SU-DHL-6 (cell line): Measurements from ENCODE around the gene EIF2AK2.

Experiments
- EZH2phosphoT487 ChIP-seq: fragments of 200-600 bp; sonication (generic), shearing (Covaris generic); conservative IDR thresholded peaks from 2 replicates; pipeline ENCODE4 v1.6.1; 2018; ENCODE audit warnings: mild to moderate bottlenecking, antibody characterized with exemption, low read length, moderate library complexity, mixed read lengths
- TF ChIP-seq, protein P1 (sequence below): fragments of 200-600 bp; sonication (generic); IDR thresholded peaks from one replicate; pipeline ENCODE4 v1.5.1; 2017; ENCODE audit warnings: antibody characterized with exemption, mild to moderate bottlenecking, low read length, moderate library complexity; ENCODE audit not compliant: insufficient read depth, poor library complexity, severe bottlenecking

DNA sequence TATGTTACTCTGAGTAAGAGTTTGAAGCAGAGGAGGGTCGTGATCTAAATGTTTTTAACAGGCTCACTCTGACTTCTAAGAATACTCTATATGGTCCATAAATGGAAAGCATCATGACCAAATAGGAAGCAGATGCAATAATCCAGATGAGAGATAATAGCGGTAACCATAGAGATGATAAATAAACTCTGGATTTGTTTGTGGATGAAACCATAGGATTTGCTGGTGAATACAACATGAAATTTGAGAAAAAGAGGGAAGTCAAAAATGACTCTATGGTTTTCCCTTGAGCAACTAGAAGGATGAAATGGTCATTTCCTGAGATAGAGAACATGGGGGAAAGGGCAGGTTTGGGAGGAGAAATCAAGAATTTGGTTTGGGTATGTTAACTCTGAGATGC lies 76.5 kb downstream of the EIF2AK2 start:
- TF ChIP-seq, protein P1, sequence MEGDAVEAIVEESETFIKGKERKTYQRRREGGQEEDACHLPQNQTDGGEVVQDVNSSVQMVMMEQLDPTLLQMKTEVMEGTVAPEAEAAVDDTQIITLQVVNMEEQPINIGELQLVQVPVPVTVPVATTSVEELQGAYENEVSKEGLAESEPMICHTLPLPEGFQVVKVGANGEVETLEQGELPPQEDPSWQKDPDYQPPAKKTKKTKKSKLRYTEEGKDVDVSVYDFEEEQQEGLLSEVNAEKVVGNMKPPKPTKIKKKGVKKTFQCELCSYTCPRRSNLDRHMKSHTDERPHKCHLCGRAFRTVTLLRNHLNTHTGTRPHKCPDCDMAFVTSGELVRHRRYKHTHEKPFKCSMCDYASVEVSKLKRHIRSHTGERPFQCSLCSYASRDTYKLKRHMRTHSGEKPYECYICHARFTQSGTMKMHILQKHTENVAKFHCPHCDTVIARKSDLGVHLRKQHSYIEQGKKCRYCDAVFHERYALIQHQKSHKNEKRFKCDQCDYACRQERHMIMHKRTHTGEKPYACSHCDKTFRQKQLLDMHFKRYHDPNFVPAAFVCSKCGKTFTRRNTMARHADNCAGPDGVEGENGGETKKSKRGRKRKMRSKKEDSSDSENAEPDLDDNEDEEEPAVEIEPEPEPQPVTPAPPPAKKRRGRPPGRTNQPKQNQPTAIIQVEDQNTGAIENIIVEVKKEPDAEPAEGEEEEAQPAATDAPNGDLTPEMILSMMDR = no peak
- TF ChIP-seq EZH2phosphoT487 = no peak
